HTR-8/SVneo (cell line): ENCODE measurements around the gene MYO5C.

ENCODE experiments used
- DNase-seq: peaks from one replicate; pipeline ENCODE4 v3.0.0; 2011; ENCODE audit warnings: low spot score, mixed read lengths; ENCODE audit not compliant: insufficient read length
- FAIRE-seq: peaks from 2 replicates; lab custom pipeline; 2011; peaks lifted over from hg19 to GRCh38; lab: Jason Lieb, UNC

The MYO5C gene, protein sequence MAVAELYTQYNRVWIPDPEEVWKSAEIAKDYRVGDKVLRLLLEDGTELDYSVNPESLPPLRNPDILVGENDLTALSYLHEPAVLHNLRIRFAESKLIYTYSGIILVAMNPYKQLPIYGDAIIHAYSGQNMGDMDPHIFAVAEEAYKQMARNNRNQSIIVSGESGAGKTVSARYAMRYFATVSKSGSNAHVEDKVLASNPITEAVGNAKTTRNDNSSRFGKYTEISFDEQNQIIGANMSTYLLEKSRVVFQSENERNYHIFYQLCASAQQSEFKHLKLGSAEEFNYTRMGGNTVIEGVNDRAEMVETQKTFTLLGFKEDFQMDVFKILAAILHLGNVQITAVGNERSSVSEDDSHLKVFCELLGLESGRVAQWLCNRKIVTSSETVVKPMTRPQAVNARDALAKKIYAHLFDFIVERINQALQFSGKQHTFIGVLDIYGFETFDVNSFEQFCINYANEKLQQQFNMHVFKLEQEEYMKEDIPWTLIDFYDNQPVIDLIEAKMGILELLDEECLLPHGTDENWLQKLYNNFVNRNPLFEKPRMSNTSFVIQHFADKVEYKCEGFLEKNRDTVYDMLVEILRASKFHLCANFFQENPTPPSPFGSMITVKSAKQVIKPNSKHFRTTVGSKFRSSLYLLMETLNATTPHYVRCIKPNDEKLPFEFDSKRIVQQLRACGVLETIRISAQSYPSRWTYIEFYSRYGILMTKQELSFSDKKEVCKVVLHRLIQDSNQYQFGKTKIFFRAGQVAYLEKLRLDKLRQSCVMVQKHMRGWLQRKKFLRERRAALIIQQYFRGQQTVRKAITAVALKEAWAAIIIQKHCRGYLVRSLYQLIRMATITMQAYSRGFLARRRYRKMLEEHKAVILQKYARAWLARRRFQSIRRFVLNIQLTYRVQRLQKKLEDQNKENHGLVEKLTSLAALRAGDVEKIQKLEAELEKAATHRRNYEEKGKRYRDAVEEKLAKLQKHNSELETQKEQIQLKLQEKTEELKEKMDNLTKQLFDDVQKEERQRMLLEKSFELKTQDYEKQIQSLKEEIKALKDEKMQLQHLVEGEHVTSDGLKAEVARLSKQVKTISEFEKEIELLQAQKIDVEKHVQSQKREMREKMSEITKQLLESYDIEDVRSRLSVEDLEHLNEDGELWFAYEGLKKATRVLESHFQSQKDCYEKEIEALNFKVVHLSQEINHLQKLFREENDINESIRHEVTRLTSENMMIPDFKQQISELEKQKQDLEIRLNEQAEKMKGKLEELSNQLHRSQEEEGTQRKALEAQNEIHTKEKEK (N-terminal part only)

GRCh38 chr15:52295421-52296001 lies at the start of gene MYO5C:
Gene MYO5C, minus strand, starts transcription at chr15:52295804. Its CDS starts 168 bp downstream, at chr15:52295636.
- FAIRE-seq, result peak; percentile 54
- DNase-seq, result peak; percentile 73

DNA sequence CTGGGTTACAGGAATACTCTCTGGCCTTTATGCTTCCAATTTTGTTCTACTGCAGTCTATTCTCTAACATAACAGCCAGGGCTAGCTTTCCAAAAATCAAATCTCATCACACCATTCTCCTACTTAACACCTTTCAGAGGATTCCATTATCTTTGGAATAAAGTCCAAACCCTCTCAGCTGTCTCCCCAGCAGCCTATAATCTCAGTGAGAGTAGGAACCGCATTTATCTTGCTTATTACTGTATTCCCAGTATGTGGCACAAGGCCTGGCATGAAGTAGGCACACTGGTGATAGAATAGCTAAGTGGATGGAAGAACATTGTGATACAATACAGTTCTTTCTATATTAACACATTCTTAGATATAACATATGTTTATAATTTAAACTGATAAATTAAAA lies 49.0 kb upstream of the MYO5C start:
- DNase-seq (no peak), FAIRE-seq (no peak)

GRCh38 chr15:52343831-52344230 lies 48.2 kb upstream of the MYO5C start:
- FAIRE-seq, result no peak
- no peak for DNase-seq

DNA sequence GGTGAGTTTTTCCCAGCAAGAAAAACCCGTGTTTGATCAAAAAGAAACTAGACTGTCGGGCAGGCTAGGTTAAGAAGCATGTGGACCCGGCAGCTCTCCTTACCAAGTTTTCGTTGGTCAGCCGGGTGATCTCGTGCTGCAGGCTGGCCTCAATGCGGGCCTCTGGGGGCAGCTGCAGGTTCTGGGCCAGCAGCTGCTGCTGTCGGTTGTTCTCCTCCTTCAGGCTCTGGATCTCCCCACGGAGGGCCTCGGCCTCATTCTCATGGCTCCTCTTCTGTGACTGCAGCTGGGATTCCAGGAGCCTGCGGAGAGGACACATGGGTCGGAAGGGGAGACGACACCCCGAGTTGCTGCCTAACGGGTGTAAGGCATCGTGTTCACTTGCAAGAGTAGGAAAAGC lies 44.5 kb upstream of the MYO5C start:
- no peak for DNase-seq
- no peak for FAIRE-seq

DNA sequence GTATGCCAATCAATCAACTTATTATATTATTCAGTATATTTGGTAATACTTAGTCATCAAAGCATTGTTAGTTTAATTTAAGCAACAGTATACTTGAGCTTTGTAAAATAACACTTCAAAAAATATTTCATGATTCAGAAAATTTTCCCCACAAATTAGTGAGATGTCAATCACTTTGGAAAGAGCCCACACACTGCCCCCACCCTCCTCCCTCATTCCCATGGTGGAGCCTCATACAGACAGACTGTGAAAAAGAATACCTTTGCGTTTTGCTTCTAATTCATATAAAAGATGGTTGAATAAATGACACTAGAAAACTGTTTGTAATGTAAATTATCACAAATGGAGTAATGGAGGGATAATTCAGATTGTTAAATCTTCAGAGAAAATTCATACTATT lies 43.3 kb upstream of the MYO5C start:
- FAIRE-seq, result no peak
- no peak for DNase-seq

- no peak for DNase-seq
- no peak for FAIRE-seq
Measured at GRCh38 chr15:52338058-52338457, 42.5 kb upstream of the MYO5C start.

- no peak for FAIRE-seq
- peak; percentile 39 for DNase-seq
Measured at GRCh38 chr15:52337198-52337853, 41.7 kb upstream of the MYO5C start.

GRCh38 chr15:52336529-52336928 lies 40.9 kb upstream of the MYO5C start:
- no peak for FAIRE-seq
- DNase-seq, result no peak

DNA sequence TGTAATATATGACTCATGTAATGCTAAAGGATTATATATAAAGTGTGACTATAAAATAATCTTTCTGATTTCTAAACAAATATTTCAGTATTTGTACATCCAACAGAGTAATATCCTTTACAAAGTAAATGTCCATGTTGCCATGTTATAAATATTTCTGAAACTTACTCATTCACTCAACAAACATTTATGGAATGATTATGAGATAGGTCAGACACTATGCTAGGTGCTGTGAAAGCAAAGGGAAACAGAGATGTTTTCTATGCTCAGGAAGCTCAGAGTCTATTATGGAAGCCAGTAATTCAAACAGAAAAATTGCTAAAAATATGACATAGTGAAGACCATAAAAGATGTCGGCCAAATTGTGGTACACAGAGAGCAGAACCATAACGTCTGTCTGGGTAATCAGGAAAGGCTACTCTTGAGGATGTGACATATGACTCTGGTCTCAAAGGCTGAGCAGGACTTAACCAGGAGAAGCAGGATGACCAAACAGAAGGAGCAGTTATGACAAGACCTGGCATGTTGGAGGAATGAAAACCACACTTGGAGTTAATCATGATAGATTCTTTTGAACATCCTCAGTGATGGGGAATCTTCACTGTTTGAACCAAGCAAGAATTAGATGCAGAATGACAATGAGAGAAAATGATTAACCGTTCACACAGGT lies 39.0 kb upstream of the MYO5C start:
- no peak for FAIRE-seq
- DNase-seq, result peak; percentile 10

GRCh38 chr15:52331490-52332240 lies 36.1 kb upstream of the MYO5C start:
- DNase-seq, result peak; percentile 45
- peak; percentile 74 for FAIRE-seq

DNA sequence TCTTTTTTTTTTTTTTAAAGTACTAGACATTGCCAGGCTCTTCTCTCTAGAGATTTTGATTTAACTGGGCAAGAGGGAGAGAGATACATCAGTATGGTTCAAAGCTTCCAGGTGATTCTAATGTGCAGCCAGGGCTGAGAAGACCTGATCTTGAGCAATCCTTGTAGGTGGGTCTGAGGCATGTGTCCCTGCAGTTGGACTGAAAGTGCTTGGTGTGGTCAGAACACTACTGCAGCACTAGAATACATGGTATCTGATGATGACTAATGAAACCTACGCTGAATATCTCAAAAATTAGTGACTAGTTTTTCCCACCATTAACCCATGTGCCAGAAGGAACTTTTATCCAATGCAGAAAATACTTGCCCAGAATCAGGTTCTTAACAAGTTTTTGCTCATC lies 34.4 kb upstream of the MYO5C start:
- FAIRE-seq, result no peak

DNA sequence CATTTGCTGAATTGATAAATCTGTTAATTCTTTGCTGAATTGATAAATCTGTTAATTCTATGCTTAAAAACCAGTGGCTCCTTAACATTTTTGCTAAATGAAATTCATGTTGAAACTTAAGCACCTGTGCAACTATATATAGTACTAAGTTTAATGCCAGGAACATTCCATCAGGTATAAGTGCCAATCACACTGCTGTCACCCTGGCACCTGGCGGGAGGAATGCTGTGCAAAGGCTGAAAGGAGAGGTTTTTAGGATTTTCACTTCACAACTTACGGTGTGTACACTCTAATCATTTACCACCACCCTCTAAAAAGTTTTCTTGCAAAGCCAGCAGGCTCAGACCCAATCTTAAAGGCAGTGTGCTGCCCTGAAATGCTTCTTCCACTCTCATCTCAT lies 33.5 kb upstream of the MYO5C start:
- FAIRE-seq (no peak), DNase-seq (no peak)

More for the DNA sequence above, 34.4 kb upstream of the MYO5C start:
- no peak for DNase-seq

GRCh38 chr15:52328680-52329079 lies 33.1 kb upstream of the MYO5C start:
- FAIRE-seq (no peak), DNase-seq (no peak)

DNA sequence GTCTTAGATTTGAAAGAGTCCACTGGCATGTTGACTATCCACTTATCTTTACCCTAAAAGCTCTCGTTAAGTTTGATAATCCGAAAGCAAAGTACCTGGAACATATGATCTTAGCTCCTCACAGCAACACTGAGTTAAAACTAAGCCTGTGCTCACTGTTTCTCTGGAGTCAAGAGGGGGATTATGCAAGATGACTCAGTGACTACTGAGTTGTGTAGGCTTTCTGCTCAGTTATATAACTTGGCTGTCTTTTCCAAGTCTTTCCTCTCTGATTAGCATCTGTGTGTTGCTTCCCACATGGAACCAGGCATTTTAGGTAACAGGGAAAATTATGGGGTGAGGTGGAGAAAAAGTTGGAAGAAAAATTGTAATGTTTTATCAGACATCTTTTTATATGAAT lies 31.2 kb upstream of the MYO5C start:
- FAIRE-seq (no peak), DNase-seq (no peak)

- no peak for FAIRE-seq
Measured at GRCh38 chr15:52324109-52324508, 28.5 kb upstream of the MYO5C start.

GRCh38 chr15:52318729-52319500 lies 23.3 kb upstream of the MYO5C start:
- FAIRE-seq, result peak; percentile 76
- no peak for DNase-seq

More at GRCh38 chr15:52324109-52324508, 28.5 kb upstream of the MYO5C start:
- no peak for DNase-seq

DNA sequence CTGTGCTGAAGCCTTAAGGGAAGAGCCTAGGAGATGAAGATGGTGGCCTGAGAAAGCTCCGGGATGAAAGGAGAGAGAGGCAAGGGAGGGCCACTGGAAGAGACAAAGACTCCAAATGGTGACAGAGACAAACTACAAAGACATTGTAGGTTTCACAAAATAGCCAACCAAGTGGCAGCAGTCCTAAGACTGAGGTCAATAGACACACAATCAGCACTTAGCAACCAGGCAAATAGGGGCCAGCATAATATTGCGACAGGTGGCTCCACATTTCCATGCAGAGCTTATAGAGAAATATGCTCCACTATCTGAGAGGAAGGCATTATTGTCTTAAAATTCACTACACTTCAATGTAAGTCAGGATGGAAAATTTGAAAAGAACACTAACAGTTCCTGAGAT lies 22.1 kb upstream of the MYO5C start:
- no peak for DNase-seq
- no peak for FAIRE-seq

DNA sequence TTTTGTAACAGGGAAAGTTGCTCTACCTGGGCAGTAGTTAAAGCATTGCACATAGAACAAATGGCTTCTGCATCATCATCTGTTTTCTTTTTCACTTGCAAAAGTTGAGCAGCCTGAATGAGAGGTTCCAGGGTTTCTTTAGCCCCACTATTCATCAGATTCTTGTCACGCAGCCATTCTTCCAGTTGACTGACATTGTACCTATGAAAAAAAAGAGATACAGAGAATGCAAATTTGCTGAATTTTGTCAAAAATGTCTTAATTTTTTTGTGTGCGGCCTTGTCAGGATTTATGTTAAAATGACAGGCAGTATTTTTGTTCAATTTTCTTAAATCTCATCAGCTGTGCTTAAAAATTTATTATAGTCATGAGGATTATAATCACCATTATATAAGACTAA lies 21.4 kb upstream of the MYO5C start:
- FAIRE-seq, result no peak
- DNase-seq, result no peak
